ENCODE data around the gene CHSY1. TPM values are rescaled to one million over a fixed set of nuclear protein-coding genes. Genes with fewer than 3 reads are reported as not detected.

CHSY1 gene
- total and polyA plus RNA-seq, 2 of the 13 experiments (the other 11 are each of a cell fraction or from before 2014, with no cell fraction given), result 13.3 to 13.7 TPM

GRCh38 chr15:101294731-101295606 lies 43.1 kb upstream of the CHSY1 start, which contains the start of gene SNRPA1 (continued):
- TF ChIP-seq ZNF691 (CRISPR knock-in tag; IDR thresholded peaks at IDR 0.05; ENCODE audit: borderline replicate concordance, low read depth) (peak; percentile 93; the same call in 1 of the 2 replicates), NFE2L2 (IDR thresholded peaks at IDR 0.05; ENCODE audit: low read length) (no peak), DMAP1 (CRISPR knock-in tag; IDR thresholded peaks at IDR 0.05) (peak; percentile 95), ZNF34 (CRISPR knock-in tag; IDR thresholded peaks at IDR 0.05; ENCODE audit: borderline replicate concordance) (peak; percentile 98; the same call in 1 of the 2 replicates), ZNF616 (CRISPR knock-in tag; IDR thresholded peaks at IDR 0.05; ENCODE audit: low read depth) (peak; percentile 16; the same call in 1 of the 2 replicates), ZNF567 (CRISPR knock-in tag; IDR thresholded peaks at IDR 0.05; ENCODE audit: borderline replicate concordance) (0 out of 2 replicates have a peak, but pooled peaks have one; percentile 79), ZNF512 (CRISPR knock-in tag; IDR thresholded peaks at IDR 0.05) (no peak), ZNF33A (CRISPR knock-in tag; IDR thresholded peaks at IDR 0.05; ENCODE audit: borderline replicate concordance) (0 out of 2 replicates have a peak, but pooled peaks have one; percentile 36), ZBTB20 (CRISPR knock-in tag; IDR thresholded peaks at IDR 0.05; ENCODE audit: borderline replicate concordance, low read depth) (no peak), SNAPC4 (CRISPR knock-in tag; IDR thresholded peaks at IDR 0.05) (no peak; the same call in none of the 2 replicates), FOXC1 (CRISPR knock-in tag; IDR thresholded peaks at IDR 0.05; ENCODE audit: borderline replicate concordance) (peak; percentile 94), ZBTB26 (CRISPR knock-in tag; IDR thresholded peaks at IDR 0.05; ENCODE audit: borderline replicate concordance) (peak; percentile 56; the same call in 1 of the 2 replicates), ZNF879 (CRISPR knock-in tag; IDR thresholded peaks at IDR 0.05) (no peak), ZNF282 (IDR thresholded peaks at IDR 0.05; ENCODE audit: partially characterized antibody) (no peak), ZNF777 (CRISPR knock-in tag; IDR thresholded peaks at IDR 0.05) (peak; percentile 90), FOXO4 (CRISPR knock-in tag; conservative IDR thresholded peaks at IDR 0.05) (peak; percentile 47; the same call in 1 of the 2 replicates)

Measured in HepG2 (cell line).